ENCODE results near the gene CERT1.

CERT1 gene

DNA sequence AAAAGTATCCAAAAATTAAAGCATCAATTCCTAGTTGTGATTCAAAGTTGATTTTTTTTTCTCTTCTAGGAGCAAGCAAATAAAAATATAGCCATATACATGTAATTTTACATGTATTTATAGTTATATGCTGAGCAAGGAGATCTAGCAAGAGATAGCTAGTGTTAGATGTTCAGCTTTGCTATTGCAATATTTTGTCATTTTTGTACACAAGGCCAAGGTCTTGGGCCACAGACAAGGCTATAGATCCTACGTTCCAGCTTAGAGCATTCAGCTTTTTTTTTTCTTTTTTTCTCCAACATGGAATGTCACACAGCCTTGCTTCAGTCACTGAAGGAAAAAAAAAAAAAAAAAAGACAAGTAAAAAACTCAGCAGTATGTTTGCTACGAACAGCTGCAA lies 137.6 kb downstream of the CERT1 start:
- Histone ChIP-seq H3K27ac (ENCODE audit: low read depth, low read length, severe bottlenecking) (no peak overlapping the region), H3K36me3 (ENCODE audit: control insufficient read depth, insufficient read depth, low read length) (peaks cover 6% of the 10 kb centered on the region), H3K4me3 (ENCODE audit: extremely low read depth, insufficient read depth, low read length, poor library complexity, severe bottlenecking) (no peak overlapping the region), H3K9me3 (ENCODE audit: control insufficient read depth, low read length) (no peaks in the 10 kb centered on the region), H3K4me1 (ENCODE audit: control insufficient read depth, insufficient read depth, low read length, poor library complexity, severe bottlenecking) (no peaks in the 10 kb centered on the region)
- WGBS, 2 experiments (ENCODE audit: insufficient coverage in 2 of 2) = no CpG with 5 or more reads among the region's 2 CpGs

DNA sequence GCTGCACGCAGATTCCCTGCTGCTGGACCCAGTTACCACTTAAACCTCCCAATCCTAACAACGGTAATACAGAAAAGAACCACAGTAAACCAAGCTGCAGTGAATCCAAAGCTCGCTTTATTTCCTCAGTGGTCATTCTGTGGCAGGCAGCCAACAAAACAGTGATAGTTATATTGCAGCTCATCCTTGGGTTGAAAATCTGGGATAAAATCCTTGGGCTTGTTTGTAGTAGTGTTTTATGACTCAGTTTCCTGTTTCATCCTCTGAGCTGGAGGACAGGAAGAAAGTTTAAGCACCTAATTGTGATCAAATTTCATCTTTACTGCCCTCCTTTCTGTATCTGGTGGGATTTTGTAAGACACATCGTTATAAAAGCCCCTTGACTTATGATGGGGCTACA lies 143.0 kb downstream of the CERT1 start:
- H3K4me3 ChIP-seq (ENCODE audit: extremely low read depth, insufficient read depth, low read length, poor library complexity, severe bottlenecking) = no peak overlapping the region
- H3K4me1 ChIP-seq (ENCODE audit: control insufficient read depth, insufficient read depth, low read length, poor library complexity, severe bottlenecking) = peaks cover 11% of the 10 kb centered on the region
- H3K9me3 ChIP-seq (ENCODE audit: control insufficient read depth, low read length) = no peaks in the 10 kb centered on the region
- 81 to 100% methylated on average over 2 to 3 of the region's 4 CpGs for WGBS, 2 experiments (ENCODE audit: insufficient coverage in 2 of 2)
- H3K27ac ChIP-seq (ENCODE audit: low read depth, low read length, severe bottlenecking) = peak overlapping the region; percentile 44
- no peaks in the 10 kb centered on the region for H3K36me3 ChIP-seq (ENCODE audit: control insufficient read depth, insufficient read depth, low read length)

- Histone ChIP-seq H3K27ac (ENCODE audit: low read depth, low read length, severe bottlenecking) (no peak overlapping the region), H3K36me3 (ENCODE audit: control insufficient read depth, insufficient read depth, low read length) (peaks cover 9% of the 10 kb centered on the region), H3K4me1 (ENCODE audit: control insufficient read depth, insufficient read depth, low read length, poor library complexity, severe bottlenecking) (peaks cover 11% of the 10 kb centered on the region), H3K9me3 (ENCODE audit: control insufficient read depth, low read length) (no peaks in the 10 kb centered on the region), H3K4me3 (ENCODE audit: extremely low read depth, insufficient read depth, low read length, poor library complexity, severe bottlenecking) (no peak overlapping the region)
Measured at GRCh38 chr5:75367401-75367800, 144.0 kb downstream of the CERT1 start.

DNA sequence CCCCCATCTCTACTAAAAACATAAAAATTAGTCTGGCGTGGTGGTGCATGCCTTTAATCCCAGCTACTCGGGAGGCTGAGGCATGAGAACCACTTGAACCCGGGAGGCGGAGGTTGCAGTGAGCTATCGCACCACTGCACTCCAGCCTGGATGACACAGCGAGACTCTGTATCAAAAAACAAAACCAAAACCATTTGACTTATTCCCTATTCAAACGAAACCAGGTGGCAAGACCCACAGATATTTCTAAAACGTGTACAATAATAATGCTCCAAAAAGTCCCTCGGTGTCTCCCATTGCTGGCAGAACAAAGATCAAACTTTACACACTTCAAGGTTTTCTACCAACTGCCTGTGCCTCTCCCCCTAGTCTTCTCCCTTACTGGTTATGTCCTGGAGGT lies 144.6 kb downstream of the CERT1 start:
- H3K36me3 ChIP-seq (ENCODE audit: control insufficient read depth, insufficient read depth, low read length) = peaks cover 13% of the 10 kb centered on the region
- 90 to 93% methylated on average over 9 of the region's 9 CpGs for WGBS, 2 experiments (ENCODE audit: insufficient coverage in 2 of 2)

GRCh38 chr5:75365740-75366139 lies 145.7 kb downstream of the CERT1 start:
- H3K4me1 ChIP-seq (ENCODE audit: control insufficient read depth, insufficient read depth, low read length, poor library complexity, severe bottlenecking) = peaks cover 11% of the 10 kb centered on the region
- no peak overlapping the region for H3K4me3 ChIP-seq (ENCODE audit: extremely low read depth, insufficient read depth, low read length, poor library complexity, severe bottlenecking)
- 17 to 25% methylated on average over 1 of the region's 1 CpG for WGBS, 2 experiments (ENCODE audit: insufficient coverage in 2 of 2)
- no peaks in the 10 kb centered on the region for H3K9me3 ChIP-seq (ENCODE audit: control insufficient read depth, low read length)
- H3K27ac ChIP-seq (ENCODE audit: low read depth, low read length, severe bottlenecking) = peak overlapping the region; percentile 55
- H3K36me3 ChIP-seq (ENCODE audit: control insufficient read depth, insufficient read depth, low read length) = peaks cover 24% of the 10 kb centered on the region

More for the DNA sequence above, 144.6 kb downstream of the CERT1 start:
- Histone ChIP-seq H3K27ac (ENCODE audit: low read depth, low read length, severe bottlenecking) (no peak overlapping the region), H3K9me3 (ENCODE audit: control insufficient read depth, low read length) (no peaks in the 10 kb centered on the region), H3K4me3 (ENCODE audit: extremely low read depth, insufficient read depth, low read length, poor library complexity, severe bottlenecking) (no peak overlapping the region), H3K4me1 (ENCODE audit: control insufficient read depth, insufficient read depth, low read length, poor library complexity, severe bottlenecking) (peaks cover 11% of the 10 kb centered on the region)

GRCh38 chr5:75364571-75365280 lies 146.7 kb downstream of the CERT1 start:
- WGBS, 2 experiments (ENCODE audit: insufficient coverage in 2 of 2) = 89 to 91% methylated on average over 4 of the region's 7 CpGs
- H3K36me3 ChIP-seq (ENCODE audit: control insufficient read depth, insufficient read depth, low read length) = peaks cover 34% of the 10 kb centered on the region
- no peaks in the 10 kb centered on the region for H3K9me3 ChIP-seq (ENCODE audit: control insufficient read depth, low read length)
- no peak overlapping the region for H3K27ac ChIP-seq (ENCODE audit: low read depth, low read length, severe bottlenecking)
- no peak overlapping the region for H3K4me3 ChIP-seq (ENCODE audit: extremely low read depth, insufficient read depth, low read length, poor library complexity, severe bottlenecking)
- peaks cover 11% of the 10 kb centered on the region for H3K4me1 ChIP-seq (ENCODE audit: control insufficient read depth, insufficient read depth, low read length, poor library complexity, severe bottlenecking)

- Histone ChIP-seq H3K36me3 (ENCODE audit: control insufficient read depth, insufficient read depth, low read length) (peaks cover 42% of the 10 kb centered on the region), H3K4me3 (ENCODE audit: extremely low read depth, insufficient read depth, low read length, poor library complexity, severe bottlenecking) (no peak overlapping the region), H3K4me1 (ENCODE audit: control insufficient read depth, insufficient read depth, low read length, poor library complexity, severe bottlenecking) (peaks cover 11% of the 10 kb centered on the region), H3K27ac (ENCODE audit: low read depth, low read length, severe bottlenecking) (peak overlapping the region; percentile 43), H3K9me3 (ENCODE audit: control insufficient read depth, low read length) (no peaks in the 10 kb centered on the region)
- 77 to 92% methylated on average over 7 of the region's 8 CpGs for WGBS, 2 experiments (ENCODE audit: insufficient coverage in 2 of 2)
Measured at GRCh38 chr5:75363726-75364495, 147.5 kb downstream of the CERT1 start.

- 86 to 91% methylated on average over 4 to 5 of the region's 5 CpGs for WGBS, 2 experiments (ENCODE audit: insufficient coverage in 2 of 2)
- Histone ChIP-seq H3K36me3 (ENCODE audit: control insufficient read depth, insufficient read depth, low read length) (peaks cover 50% of the 10 kb centered on the region), H3K27ac (ENCODE audit: low read depth, low read length, severe bottlenecking) (peak overlapping the region; percentile 41), H3K4me3 (ENCODE audit: extremely low read depth, insufficient read depth, low read length, poor library complexity, severe bottlenecking) (no peak overlapping the region), H3K4me1 (ENCODE audit: control insufficient read depth, insufficient read depth, low read length, poor library complexity, severe bottlenecking) (peaks cover 8% of the 10 kb centered on the region), H3K9me3 (ENCODE audit: control insufficient read depth, low read length) (no peaks in the 10 kb centered on the region)
Measured at GRCh38 chr5:75363111-75363510, 148.3 kb downstream of the CERT1 start.

- H3K27ac ChIP-seq (ENCODE audit: low read depth, low read length, severe bottlenecking) = peak overlapping the region; percentile 41
- H3K4me3 ChIP-seq (ENCODE audit: extremely low read depth, insufficient read depth, low read length, poor library complexity, severe bottlenecking) = no peak overlapping the region
- H3K36me3 ChIP-seq (ENCODE audit: control insufficient read depth, insufficient read depth, low read length) = peaks cover 56% of the 10 kb centered on the region
- H3K9me3 ChIP-seq (ENCODE audit: control insufficient read depth, low read length) = no peaks in the 10 kb centered on the region
- H3K4me1 ChIP-seq (ENCODE audit: control insufficient read depth, insufficient read depth, low read length, poor library complexity, severe bottlenecking) = peaks cover 5% of the 10 kb centered on the region
- 100% methylated on average over 1 of the region's 4 CpGs; no CpG with 5 or more reads in 1 of the 2 experiments for WGBS, 2 experiments (ENCODE audit: insufficient coverage in 2 of 2)
Measured at GRCh38 chr5:75362474-75362975, 148.9 kb downstream of the CERT1 start.

GRCh38 chr5:75361310-75361709 lies 150.1 kb downstream of the CERT1 start:
- 95 to 100% methylated on average over 1 to 2 of the region's 4 CpGs for WGBS, 2 experiments (ENCODE audit: insufficient coverage in 2 of 2)
- Histone ChIP-seq H3K36me3 (ENCODE audit: control insufficient read depth, insufficient read depth, low read length) (peaks cover 68% of the 10 kb centered on the region), H3K4me1 (ENCODE audit: control insufficient read depth, insufficient read depth, low read length, poor library complexity, severe bottlenecking) (peaks cover 5% of the 10 kb centered on the region), H3K9me3 (ENCODE audit: control insufficient read depth, low read length) (no peaks in the 10 kb centered on the region), H3K4me3 (ENCODE audit: extremely low read depth, insufficient read depth, low read length, poor library complexity, severe bottlenecking) (no peak overlapping the region), H3K27ac (ENCODE audit: low read depth, low read length, severe bottlenecking) (no peak overlapping the region)

DNA sequence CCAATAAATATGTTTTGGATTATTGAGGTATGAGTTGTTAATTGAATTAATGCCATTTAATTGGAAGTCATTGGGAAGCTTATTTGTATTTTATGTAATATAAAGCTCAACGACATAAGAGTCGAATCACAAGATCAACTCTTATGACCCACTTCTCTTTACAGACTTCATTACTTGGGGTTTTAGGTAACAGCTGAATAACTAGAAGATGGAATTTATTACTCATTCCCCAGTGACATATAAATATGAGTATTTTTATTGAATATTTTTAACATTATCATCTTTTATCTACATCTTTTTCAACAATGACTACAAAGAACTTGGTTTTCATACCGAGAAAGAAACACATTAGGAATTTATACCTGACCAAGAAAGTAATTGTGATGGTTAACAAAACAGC lies 153.3 kb downstream of the CERT1 start:
- no peaks in the 10 kb centered on the region for H3K9me3 ChIP-seq (ENCODE audit: control insufficient read depth, low read length)
- no peaks in the 10 kb centered on the region for H3K4me1 ChIP-seq (ENCODE audit: control insufficient read depth, insufficient read depth, low read length, poor library complexity, severe bottlenecking)
- H3K36me3 ChIP-seq (ENCODE audit: control insufficient read depth, insufficient read depth, low read length) = peaks cover 92% of the 10 kb centered on the region
- no peak overlapping the region for H3K4me3 ChIP-seq (ENCODE audit: extremely low read depth, insufficient read depth, low read length, poor library complexity, severe bottlenecking)
- WGBS, 2 experiments (ENCODE audit: insufficient coverage in 2 of 2) = no CpG with 5 or more reads among the region's 3 CpGs
- H3K27ac ChIP-seq (ENCODE audit: low read depth, low read length, severe bottlenecking) = no peak overlapping the region

Data from mesodermal cell (in vitro differentiated cells).